Measurements from ENCODE around the gene BAK1.

DNA sequence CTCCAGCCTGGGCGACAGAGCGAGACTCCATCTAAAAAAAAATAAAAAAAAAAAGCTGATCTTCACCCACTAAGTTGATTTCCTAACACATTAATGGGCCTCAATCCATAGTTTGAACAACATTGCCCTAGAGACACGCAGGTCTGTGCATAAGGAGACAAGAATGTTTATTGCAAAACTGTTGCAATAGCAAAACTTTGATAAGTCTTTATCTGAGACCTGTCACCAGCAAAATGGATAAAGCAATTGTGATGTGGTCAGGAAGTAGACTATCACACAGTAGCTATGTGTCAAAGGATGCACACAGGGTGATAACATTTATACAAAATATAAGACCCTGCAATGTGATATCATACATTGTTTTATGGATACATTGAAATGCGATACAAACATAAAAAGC, 36.8 kb upstream of the BAK1 start:
- no peak for TF ChIP-seq POLR2AphosphoS5 (IDR thresholded peaks at IDR 0.05)
- TF ChIP-seq, protein P1, sequence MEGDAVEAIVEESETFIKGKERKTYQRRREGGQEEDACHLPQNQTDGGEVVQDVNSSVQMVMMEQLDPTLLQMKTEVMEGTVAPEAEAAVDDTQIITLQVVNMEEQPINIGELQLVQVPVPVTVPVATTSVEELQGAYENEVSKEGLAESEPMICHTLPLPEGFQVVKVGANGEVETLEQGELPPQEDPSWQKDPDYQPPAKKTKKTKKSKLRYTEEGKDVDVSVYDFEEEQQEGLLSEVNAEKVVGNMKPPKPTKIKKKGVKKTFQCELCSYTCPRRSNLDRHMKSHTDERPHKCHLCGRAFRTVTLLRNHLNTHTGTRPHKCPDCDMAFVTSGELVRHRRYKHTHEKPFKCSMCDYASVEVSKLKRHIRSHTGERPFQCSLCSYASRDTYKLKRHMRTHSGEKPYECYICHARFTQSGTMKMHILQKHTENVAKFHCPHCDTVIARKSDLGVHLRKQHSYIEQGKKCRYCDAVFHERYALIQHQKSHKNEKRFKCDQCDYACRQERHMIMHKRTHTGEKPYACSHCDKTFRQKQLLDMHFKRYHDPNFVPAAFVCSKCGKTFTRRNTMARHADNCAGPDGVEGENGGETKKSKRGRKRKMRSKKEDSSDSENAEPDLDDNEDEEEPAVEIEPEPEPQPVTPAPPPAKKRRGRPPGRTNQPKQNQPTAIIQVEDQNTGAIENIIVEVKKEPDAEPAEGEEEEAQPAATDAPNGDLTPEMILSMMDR (IDR thresholded peaks at IDR 0.05; ENCODE audit: poor library complexity, severe bottlenecking): no peak
- TF ChIP-seq, protein P2, sequence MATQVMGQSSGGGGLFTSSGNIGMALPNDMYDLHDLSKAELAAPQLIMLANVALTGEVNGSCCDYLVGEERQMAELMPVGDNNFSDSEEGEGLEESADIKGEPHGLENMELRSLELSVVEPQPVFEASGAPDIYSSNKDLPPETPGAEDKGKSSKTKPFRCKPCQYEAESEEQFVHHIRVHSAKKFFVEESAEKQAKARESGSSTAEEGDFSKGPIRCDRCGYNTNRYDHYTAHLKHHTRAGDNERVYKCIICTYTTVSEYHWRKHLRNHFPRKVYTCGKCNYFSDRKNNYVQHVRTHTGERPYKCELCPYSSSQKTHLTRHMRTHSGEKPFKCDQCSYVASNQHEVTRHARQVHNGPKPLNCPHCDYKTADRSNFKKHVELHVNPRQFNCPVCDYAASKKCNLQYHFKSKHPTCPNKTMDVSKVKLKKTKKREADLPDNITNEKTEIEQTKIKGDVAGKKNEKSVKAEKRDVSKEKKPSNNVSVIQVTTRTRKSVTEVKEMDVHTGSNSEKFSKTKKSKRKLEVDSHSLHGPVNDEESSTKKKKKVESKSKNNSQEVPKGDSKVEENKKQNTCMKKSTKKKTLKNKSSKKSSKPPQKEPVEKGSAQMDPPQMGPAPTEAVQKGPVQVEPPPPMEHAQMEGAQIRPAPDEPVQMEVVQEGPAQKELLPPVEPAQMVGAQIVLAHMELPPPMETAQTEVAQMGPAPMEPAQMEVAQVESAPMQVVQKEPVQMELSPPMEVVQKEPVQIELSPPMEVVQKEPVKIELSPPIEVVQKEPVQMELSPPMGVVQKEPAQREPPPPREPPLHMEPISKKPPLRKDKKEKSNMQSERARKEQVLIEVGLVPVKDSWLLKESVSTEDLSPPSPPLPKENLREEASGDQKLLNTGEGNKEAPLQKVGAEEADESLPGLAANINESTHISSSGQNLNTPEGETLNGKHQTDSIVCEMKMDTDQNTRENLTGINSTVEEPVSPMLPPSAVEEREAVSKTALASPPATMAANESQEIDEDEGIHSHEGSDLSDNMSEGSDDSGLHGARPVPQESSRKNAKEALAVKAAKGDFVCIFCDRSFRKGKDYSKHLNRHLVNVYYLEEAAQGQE (IDR thresholded peaks at IDR 0.05; ENCODE audit: borderline replicate concordance): no peak
- no peak for TF ChIP-seq TAF1 (IDR thresholded peaks at IDR 0.05; ENCODE audit: low read depth)
- no peak for TF ChIP-seq EZH2 (IDR thresholded peaks at IDR 0.05; ENCODE audit: borderline replicate concordance, insufficient read depth, low read length, poor library complexity, severe bottlenecking)
- no peak for TF ChIP-seq EP300 (conservative IDR thresholded peaks at IDR 0.05; ENCODE audit: poor library complexity, severe bottlenecking)
- no peak for TF ChIP-seq RAD21 (conservative IDR thresholded peaks at IDR 0.05)
- no peak for TF ChIP-seq MXI1 (conservative IDR thresholded peaks at IDR 0.05; ENCODE audit: poor library complexity, severe bottlenecking)

All from neural cell (in vitro differentiated cells).